Tracheal epithelial cell (primary cell): Measurements from ENCODE around the gene MVB12A. TPM values are rescaled to one million over a fixed set of nuclear protein-coding genes. Genes with fewer than 3 reads are reported as not detected.

Experiments used
- total RNA-seq: library from RNA; depleted of rRNA; stranded (reverse); fragments of >200 nt; gene quantifications from 2 replicates; pipeline ENCODE4 v1.2.1, GENCODE V29; 2014

Gene MVB12A
- total RNA-seq, result 46.0 and 47.2 TPM in 2 replicates

DNA sequence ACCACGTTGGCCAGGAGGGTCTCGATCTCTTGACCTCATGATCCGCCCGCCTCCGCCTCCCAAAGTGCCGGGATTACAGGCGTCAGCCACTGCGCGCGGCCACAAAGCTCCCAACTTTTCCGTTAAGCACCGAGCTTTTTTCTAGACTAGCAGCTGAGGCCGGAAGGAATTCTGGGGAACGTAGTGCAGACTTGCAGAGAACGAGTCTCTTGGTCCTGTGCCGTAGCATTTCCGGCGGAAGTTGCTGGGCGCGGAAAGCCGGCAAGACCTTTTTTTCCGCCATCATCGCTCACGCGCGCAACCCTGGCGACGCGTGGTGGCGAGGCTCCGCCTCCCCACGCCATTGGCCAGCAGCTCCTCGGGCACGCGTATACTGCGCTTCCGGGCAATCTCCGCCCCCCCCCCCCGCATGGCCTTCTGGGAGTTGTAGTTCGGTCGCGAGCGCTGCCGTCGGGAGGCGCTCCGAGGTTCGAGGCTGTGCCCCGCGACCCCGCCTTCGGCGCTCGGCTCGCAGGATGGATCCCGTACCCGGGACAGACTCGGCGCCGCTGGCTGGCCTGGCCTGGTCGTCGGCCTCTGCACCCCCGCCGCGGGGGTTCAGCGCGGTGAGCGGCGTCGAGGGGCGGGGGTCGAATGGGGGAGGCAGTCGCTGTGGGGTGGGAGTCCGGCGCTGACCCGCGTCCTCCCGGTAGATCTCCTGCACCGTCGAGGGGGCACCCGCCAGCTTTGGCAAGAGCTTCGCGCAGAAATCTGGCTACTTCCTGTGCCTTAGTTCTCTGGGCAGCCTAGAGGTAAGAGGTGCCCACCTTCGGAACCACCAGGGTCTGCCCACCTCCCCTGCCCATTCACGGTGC is at the start of gene MVB12A:
TSS of gene MVB12A (plus strand) at position 427 of the 854 bp plus-strand sequence. CDS start at position 516, 89 bp downstream.

DNA sequence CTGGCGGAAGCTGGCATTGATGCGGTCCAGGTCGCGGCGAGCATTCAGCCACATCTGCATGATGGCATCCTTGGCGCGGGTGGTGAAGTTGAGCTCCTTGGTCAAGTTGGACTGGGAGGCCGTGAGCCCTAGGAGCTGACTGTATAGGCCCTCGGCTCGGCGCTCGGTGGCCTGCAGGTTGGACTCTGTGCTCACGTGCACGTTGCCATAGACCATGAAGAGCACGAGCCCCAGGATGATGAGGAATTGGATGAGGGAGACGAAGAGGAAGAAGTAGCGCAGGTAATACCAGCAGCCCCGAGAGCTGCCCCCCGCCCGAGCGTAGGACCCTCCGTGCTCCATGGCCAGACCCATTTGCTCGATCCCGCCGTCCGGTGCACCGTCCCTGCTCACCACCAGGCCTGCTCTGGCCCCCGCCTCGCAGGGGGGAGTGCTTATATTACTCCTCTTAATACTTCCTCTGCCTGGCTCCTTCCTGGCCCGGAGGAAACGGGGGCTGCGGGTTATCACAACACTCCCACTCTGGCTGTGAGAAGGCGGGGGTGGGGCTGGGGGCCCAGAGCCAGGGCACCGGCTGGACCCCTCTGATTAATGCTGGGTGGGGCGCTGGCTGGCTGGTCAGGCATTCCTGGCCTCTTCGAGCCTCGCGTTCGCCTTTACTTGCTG is 42.8 kb upstream of the MVB12A start, which contains the start of gene PLVAP:
TSS of gene PLVAP (minus strand) at position 408 of the 666 bp plus-strand sequence. CDS start at position 354, 54 bp downstream.

DNA sequence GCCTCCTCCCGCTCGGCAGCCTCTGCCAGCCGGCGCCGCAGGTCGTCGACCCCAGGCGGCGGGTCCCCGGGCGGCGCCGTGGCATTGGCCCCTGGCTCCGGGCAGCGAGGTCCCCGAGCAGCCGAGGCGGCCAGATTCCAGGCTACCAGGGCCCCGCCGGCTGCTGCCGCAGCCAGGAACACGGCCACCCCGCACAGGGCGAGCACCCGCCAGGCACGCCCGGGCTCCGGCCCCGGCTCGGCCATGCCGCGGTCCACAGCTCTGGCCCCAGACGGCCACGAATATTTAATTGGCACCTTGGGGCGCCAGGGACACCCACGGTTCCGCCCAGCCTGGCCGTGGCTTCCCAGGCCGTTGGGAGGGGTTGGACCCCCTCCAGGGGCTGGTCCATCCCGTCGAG is 25.9 kb upstream of the MVB12A start, which contains the start of gene CCDC194:
TSS of gene CCDC194 (minus strand) at position 283 of the 400 bp plus-strand sequence. CDS start at position 245, 38 bp downstream.

DNA sequence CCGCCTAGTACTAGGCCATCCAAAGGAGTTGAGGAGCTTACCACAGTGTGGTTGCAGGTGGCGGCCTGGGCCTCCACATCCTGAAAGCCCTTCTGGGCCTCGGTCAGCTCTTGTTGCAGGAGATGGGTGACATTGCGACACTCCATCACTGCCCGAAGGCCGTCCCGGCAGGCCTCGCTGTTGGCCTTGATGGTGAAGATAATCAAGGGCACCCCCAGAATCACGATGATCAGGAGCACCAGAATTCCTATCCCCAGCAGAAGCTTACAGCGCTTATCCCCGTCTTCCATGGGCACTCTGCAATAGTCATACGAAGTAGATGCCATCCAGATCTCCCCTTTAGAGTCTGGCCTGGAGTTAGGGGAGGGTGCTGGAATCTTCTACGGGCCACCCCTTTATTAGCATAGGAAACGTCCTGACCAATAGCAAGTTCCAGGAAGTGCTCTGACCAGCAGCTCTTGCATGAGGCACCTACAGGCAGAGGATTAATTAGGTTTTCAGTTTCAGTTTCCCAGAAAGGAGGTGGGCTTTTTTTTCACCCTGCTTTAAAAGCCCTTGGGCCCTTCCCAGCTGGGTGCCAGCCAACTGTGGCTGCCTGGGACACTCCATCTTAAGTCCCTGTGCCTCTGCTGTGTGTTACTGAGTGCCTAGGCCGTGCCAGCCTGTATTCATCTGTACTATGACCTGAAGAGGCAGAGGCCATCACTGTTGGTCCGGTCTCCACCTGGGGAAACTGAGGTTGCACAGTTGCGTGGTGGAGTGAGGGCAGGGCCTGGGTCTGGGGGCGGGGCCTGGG is 14.4 kb upstream of the MVB12A start, which contains the start of gene BST2:
TSS of gene BST2 (minus strand) at position 381 of the 796 bp plus-strand sequence. CDS start at position 326, 55 bp downstream.

GRCh38 chr19:17448131-17448967 is 28.5 kb downstream of the MVB12A start, which contains the start of gene TMEM221:
TMEM221 (minus strand) TSS chr19:17448668; CDS start chr19:17448462, 206 bp downstream.

GRCh38 chr19:17460372-17461230 is 40.8 kb downstream of the MVB12A start, which contains the start of gene NXNL1:
NXNL1 (minus strand) TSS chr19:17460926; CDS start chr19:17460869, 57 bp downstream.

GRCh38 chr19:17470068-17470841 is 50.4 kb downstream of the MVB12A start, which contains the start of gene SLC27A1:
SLC27A1 (plus strand) TSS chr19:17470524; CDS start chr19:17470541, 17 bp downstream.

Other genes starting within 250 kb of the MVB12A start
- 10.0 and 19.8 TPM in 2 replicates for gene USE1, start 204.7 kb upstream of the MVB12A start, total RNA-seq
- 1.4 and 3.0 TPM in 2 replicates for gene OCEL1, start 193.8 kb upstream of the MVB12A start, total RNA-seq
- gene NR2F6, start 174.1 kb upstream of the MVB12A start, total RNA-seq, result 97.4 and 175 TPM in 2 replicates
- under 0.01 TPM in 1 of 2 replicates, not detected in the other for gene USHBP1, start 155.3 kb upstream of the MVB12A start, total RNA-seq
- 37.7 and 97.6 TPM in 2 replicates for gene BABAM1, start 152.6 kb upstream of the MVB12A start, total RNA-seq
- gene ANKLE1, start 138.1 kb upstream of the MVB12A start, total RNA-seq, result under 0.01 and 0.72 TPM in 2 replicates
- 11.1 and 11.6 TPM in 2 replicates for gene ABHD8, start 116.6 kb upstream of the MVB12A start, total RNA-seq
- 46.3 and 58.0 TPM in 2 replicates for gene MRPL34, start 114.2 kb upstream of the MVB12A start, total RNA-seq
- gene DDA1, start 110.5 kb upstream of the MVB12A start, total RNA-seq, result 10.4 and 11.1 TPM in 2 replicates
- gene ANO8, start 85.2 kb upstream of the MVB12A start, total RNA-seq, result 4.8 and 4.9 TPM in 2 replicates
- gene GTPBP3, start 82.5 kb upstream of the MVB12A start, total RNA-seq, result 20.5 and 71.6 TPM in 2 replicates
- not detected in 2 replicates for gene PLVAP, start 42.7 kb upstream of the MVB12A start, total RNA-seq
- not detected in 2 replicates for gene CCDC194, start 25.9 kb upstream of the MVB12A start, total RNA-seq
- 8.7 and 26.3 TPM in 2 replicates for gene BST2, start 14.4 kb upstream of the MVB12A start, total RNA-seq
- gene TMEM221, start 28.6 kb downstream of the MVB12A start, total RNA-seq, result under 0.01 and 0.24 TPM in 2 replicates
- not detected in 2 replicates for gene NXNL1, start 40.9 kb downstream of the MVB12A start, total RNA-seq
- gene SLC27A1, start 50.5 kb downstream of the MVB12A start, total RNA-seq, result 15.3 and 15.7 TPM in 2 replicates
- 90.8 and 105 TPM in 2 replicates for gene PGLS, start 91.6 kb downstream of the MVB12A start, total RNA-seq
- gene COLGALT1, start 135.6 kb downstream of the MVB12A start, total RNA-seq, result 74.0 and 93.0 TPM in 2 replicates